Stimulated activated CD4-positive, alpha-beta T cell treated with anti-CD3 and anti-CD28 coated beads, Interleukin-1b, Interleukin-23, amount 100 ng/mL, for 4 hours (primary cell): ENCODE data around the gene TET3.

Experiments
- DNase-seq, 2 donors: peaks; one replicate each; pipeline ENCODE4 v3.0.0-alpha.2; 2020; ENCODE audit warnings: low read depth in 2 of 2

Gene TET3

DNA sequence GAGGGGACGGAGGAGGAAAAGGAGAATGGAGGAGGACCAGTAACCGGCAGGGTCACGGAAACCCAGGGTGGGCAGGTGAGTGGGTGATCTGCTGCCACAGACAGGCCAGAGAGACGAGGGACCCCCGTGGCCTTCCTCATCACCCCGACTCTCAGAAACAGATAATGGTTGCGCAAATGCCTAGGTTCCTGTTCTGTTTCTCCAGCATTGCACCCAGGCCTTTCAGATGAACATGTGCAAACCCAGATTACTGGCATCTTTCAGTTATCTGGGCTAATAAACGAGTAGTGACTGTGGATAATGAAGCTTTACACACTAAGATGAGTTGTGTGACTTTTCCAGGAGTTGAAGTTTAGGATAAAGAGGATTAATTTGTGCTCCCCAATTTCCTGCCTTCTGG lies 46.5 kb downstream of the TET3 start:
- DNase-seq = no peak

GRCh38 chr2:74031959-74032287 lies 47.2 kb downstream of the TET3 start:
- DNase-seq = no peak

DNA sequence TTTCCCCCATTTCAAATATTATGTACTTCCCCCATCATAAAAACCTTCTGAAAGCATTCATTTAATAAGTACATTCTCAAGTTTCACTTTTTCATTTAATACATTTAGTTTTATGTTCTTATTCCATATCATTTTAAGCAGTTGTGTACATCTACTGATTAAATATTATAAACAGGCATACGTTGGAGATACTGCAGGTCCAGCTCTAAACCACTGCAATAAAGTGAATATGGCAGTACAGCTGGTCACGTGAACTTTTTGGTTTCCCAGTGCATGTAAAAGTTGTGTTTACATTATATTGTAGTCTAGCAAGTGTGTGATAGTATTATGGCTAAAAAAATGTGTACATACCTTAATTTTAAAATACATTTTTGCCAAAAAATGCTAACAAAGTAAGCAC lies 48.7 kb downstream of the TET3 start:
- DNase-seq = no peak
